HepG2 (cell line): ENCODE measurements around the gene AGAP3. TPM values are rescaled to one million over a fixed set of nuclear protein-coding genes. Genes with fewer than 3 reads are reported as not detected.

Source experiments
- ATM ChIP-seq: fragments of 450-650 bp; IDR thresholded peaks from 2 replicates; pipeline ENCODE4 v1.7.1; 2017; ENCODE audit warnings: mild to moderate bottlenecking, borderline replicate concordance
- KLF9 ChIP-seq: IDR thresholded peaks from 2 replicates; pipeline ENCODE4 v1.6.1; 2016; ENCODE audit warnings: low read depth
- MYNN ChIP-seq: sonication (generic); formaldehyde crosslinking; IDR thresholded peaks from 2 replicates; pipeline ENCODE4 v1.4.0; 2020; ENCODE audit warnings: mild to moderate bottlenecking, low read depth, missing genetic modification reagents
- NFKB2 ChIP-seq: sonication (generic); formaldehyde crosslinking; IDR thresholded peaks from 2 replicates; pipeline ENCODE4 v1.4.0; 2020; ENCODE audit warnings: missing genetic modification reagents, borderline replicate concordance
- PHF21A ChIP-seq: sonication (generic); formaldehyde crosslinking; IDR thresholded peaks from 2 replicates; pipeline ENCODE4 v1.5.0; 2020; ENCODE audit warnings: mild to moderate bottlenecking, missing genetic modification reagents
- REXO4 ChIP-seq: sonication (generic); formaldehyde crosslinking; IDR thresholded peaks from 2 replicates; pipeline ENCODE4 v1.8.0; 2022; ENCODE audit warnings: missing genetic modification reagents, mild to moderate bottlenecking, borderline replicate concordance
- STAT5B ChIP-seq: sonication (generic); formaldehyde crosslinking; IDR thresholded peaks from 2 replicates; pipeline ENCODE4 v1.4.0; 2020; ENCODE audit warnings: missing genetic modification reagents
- ZFP1 ChIP-seq: IDR thresholded peaks from 2 replicates; pipeline ENCODE4 v1.6.1; 2016
- ZKSCAN5 ChIP-seq: sonication (generic); formaldehyde crosslinking; IDR thresholded peaks from 2 replicates; pipeline ENCODE4 v1.5.1; 2020; ENCODE audit warnings: mild to moderate bottlenecking, missing genetic modification reagents
- ZNF143 ChIP-seq: sonication (generic); formaldehyde crosslinking; IDR thresholded peaks from 2 replicates; pipeline ENCODE4 v1.4.0; 2020; ENCODE audit warnings: missing genetic modification reagents
- ZNF616 ChIP-seq: sonication (generic); formaldehyde crosslinking; IDR thresholded peaks from 2 replicates; pipeline ENCODE4 v1.5.0; 2020; ENCODE audit warnings: low read depth, mild to moderate bottlenecking, missing genetic modification reagents
- ZNF713 ChIP-seq: sonication (generic); formaldehyde crosslinking; IDR thresholded peaks from 2 replicates; pipeline ENCODE4 v1.4.0; 2020; ENCODE audit warnings: mild to moderate bottlenecking, missing genetic modification reagents
- ZNF746 ChIP-seq: sonication (generic); formaldehyde crosslinking; IDR thresholded peaks from 2 replicates; pipeline ENCODE4 v1.8.0; 2022; ENCODE audit warnings: mild to moderate bottlenecking, missing genetic modification reagents
- ZNF782 ChIP-seq: sonication (generic); formaldehyde crosslinking; IDR thresholded peaks from 2 replicates; pipeline ENCODE4 v1.4.0; 2020; ENCODE audit warnings: missing genetic modification reagents, mild to moderate bottlenecking, borderline replicate concordance
- polyA plus RNA-seq, 8 experiments: library from polyadenylated mRNA; depleted of rRNA in 3 of 8; stranded (reverse) in 7 of 8; unstranded in 1 of 8; fragments of >200 nt; fragmentation: Illumina TruSeq in 4 of 8; extraction: Trizol in 4 of 8; gene quantifications; 2 replicates each; pipeline versions ENCODE4 v1.2.1 to v1.2.3, GENCODE V29; 2011 to 2016; ENCODE audit warnings: low read depth in 4 of 8, missing spikeins in 1 of 8, mixed read lengths in 1 of 8; ENCODE audit not compliant: insufficient read depth in 1 of 8
- total RNA-seq, 5 experiments: library from RNA; depleted of rRNA; stranded (reverse); fragments of >200 nt; fragmentation: Illumina TruSeq; extraction: Trizol; gene quantifications; 2 replicates each; pipeline ENCODE4 v1.2.3, GENCODE V29; 2016; ENCODE audit warnings: low read depth in 1 of 5
- TF ChIP-seq, protein P1 (sequence below): sonication (generic); formaldehyde crosslinking; IDR thresholded peaks from 2 replicates; pipeline ENCODE4 v1.4.0; 2020; ENCODE audit warnings: missing genetic modification reagents
- TF ChIP-seq, protein P2 (sequence below): sonication (generic); formaldehyde crosslinking; IDR thresholded peaks from 2 replicates; pipeline ENCODE4 v1.4.0; 2020; ENCODE audit warnings: missing genetic modification reagents, borderline replicate concordance
- TF ChIP-seq, protein P3 (sequence below): sonication (generic); formaldehyde crosslinking; IDR thresholded peaks from one replicate; pipeline ENCODE4 v1.5.1; 2020; ENCODE audit warnings: mild to moderate bottlenecking, missing genetic modification reagents; ENCODE audit errors: not compliant biosample characterization

AGAP3 gene
- total and polyA plus RNA-seq, 2 of the 13 experiments (the other 11 are each of a cell fraction or from before 2014, with no cell fraction given), result 31.3 to 61.4 TPM

DNA sequence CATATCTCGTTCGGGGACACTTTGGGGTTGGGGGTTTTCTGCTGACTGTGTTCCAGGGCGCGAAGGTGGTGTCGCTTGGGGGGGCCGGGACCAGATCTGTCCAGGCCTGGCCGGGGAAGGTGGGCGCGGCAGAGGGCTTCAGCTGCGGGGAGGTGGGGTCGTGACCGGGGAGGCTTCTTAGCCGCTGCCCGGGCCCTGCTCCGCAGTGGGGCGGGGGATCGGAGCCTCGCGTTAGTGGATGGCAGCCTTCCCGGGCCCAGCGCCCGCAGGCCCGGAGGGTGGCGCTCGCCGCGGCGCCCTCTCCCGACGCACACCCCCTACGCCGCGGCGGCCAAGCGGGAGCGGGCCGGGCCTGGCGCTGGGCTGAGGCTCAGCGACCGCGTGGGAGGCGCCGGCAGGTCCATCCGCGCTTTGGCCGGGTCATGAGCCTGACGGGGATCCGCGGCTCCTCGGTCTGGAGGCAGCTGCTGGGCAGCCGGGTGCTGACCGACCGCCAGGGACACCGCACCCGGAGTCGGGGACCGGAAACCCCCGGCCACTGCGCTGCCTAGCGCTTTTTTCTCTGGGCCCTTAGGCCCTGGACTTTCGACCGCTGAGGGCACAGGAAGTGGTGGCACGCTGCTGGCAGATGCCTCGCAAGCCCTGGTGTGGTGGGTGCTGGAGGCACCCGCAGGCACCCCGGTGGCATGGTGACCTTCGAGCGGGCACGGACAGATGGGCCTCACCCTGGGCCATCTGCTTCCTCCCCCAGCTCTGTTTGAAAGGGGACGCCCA, 1.2 kb downstream of the AGAP3 start (continued):
- TF ChIP-seq, protein P1, sequence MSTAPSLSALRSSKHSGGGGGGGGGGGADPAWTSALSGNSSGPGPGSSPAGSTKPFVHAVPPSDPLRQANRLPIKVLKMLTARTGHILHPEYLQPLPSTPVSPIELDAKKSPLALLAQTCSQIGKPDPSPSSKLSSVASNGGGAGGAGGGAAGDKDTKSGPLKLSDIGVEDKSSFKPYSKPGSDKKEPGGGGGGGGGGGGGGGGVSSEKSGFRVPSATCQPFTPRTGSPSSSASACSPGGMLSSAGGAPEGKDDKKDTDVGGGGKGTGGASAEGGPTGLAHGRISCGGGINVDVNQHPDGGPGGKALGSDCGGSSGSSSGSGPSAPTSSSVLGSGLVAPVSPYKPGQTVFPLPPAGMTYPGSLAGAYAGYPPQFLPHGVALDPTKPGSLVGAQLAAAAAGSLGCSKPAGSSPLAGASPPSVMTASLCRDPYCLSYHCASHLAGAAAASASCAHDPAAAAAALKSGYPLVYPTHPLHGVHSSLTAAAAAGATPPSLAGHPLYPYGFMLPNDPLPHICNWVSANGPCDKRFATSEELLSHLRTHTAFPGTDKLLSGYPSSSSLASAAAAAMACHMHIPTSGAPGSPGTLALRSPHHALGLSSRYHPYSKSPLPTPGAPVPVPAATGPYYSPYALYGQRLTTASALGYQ (CRISPR knock-in tag), result no peak
- TF ChIP-seq MYNN (0 out of 2 replicates have a peak, but pooled peaks have one; percentile 52), ZNF782 (CRISPR knock-in tag) (0 out of 2 replicates have a peak, but pooled peaks have one; percentile 23), REXO4 (CRISPR knock-in tag) (no peak), ZNF616 (CRISPR knock-in tag) (0 out of 2 replicates have a peak, but pooled peaks have one; percentile 74), ZNF713 (CRISPR knock-in tag) (no peak), ATM (no peak), ZKSCAN5 (no peak), STAT5B (CRISPR knock-in tag) (no peak), ZFP1 (CRISPR knock-in tag) (no peak), NFKB2 (peak; percentile 17; the same call in 1 of the 2 replicates), PHF21A (CRISPR knock-in tag) (peak; percentile 45), KLF9 (no peak), ZNF143 (peak; percentile 43; the same call in 1 of the 2 replicates), ZNF746 (no peak; the same call in 1 of the 2 replicates)
- TF ChIP-seq, protein P2, sequence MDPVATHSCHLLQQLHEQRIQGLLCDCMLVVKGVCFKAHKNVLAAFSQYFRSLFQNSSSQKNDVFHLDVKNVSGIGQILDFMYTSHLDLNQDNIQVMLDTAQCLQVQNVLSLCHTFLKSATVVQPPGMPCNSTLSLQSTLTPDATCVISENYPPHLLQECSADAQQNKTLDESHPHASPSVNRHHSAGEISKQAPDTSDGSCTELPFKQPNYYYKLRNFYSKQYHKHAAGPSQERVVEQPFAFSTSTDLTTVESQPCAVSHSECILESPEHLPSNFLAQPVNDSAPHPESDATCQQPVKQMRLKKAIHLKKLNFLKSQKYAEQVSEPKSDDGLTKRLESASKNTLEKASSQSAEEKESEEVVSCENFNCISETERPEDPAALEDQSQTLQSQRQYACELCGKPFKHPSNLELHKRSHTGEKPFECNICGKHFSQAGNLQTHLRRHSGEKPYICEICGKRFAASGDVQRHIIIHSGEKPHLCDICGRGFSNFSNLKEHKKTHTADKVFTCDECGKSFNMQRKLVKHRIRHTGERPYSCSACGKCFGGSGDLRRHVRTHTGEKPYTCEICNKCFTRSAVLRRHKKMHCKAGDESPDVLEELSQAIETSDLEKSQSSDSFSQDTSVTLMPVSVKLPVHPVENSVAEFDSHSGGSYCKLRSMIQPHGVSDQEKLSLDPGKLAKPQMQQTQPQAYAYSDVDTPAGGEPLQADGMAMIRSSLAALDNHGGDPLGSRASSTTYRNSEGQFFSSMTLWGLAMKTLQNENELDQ (CRISPR knock-in tag), result no peak
- TF ChIP-seq, protein P3, sequence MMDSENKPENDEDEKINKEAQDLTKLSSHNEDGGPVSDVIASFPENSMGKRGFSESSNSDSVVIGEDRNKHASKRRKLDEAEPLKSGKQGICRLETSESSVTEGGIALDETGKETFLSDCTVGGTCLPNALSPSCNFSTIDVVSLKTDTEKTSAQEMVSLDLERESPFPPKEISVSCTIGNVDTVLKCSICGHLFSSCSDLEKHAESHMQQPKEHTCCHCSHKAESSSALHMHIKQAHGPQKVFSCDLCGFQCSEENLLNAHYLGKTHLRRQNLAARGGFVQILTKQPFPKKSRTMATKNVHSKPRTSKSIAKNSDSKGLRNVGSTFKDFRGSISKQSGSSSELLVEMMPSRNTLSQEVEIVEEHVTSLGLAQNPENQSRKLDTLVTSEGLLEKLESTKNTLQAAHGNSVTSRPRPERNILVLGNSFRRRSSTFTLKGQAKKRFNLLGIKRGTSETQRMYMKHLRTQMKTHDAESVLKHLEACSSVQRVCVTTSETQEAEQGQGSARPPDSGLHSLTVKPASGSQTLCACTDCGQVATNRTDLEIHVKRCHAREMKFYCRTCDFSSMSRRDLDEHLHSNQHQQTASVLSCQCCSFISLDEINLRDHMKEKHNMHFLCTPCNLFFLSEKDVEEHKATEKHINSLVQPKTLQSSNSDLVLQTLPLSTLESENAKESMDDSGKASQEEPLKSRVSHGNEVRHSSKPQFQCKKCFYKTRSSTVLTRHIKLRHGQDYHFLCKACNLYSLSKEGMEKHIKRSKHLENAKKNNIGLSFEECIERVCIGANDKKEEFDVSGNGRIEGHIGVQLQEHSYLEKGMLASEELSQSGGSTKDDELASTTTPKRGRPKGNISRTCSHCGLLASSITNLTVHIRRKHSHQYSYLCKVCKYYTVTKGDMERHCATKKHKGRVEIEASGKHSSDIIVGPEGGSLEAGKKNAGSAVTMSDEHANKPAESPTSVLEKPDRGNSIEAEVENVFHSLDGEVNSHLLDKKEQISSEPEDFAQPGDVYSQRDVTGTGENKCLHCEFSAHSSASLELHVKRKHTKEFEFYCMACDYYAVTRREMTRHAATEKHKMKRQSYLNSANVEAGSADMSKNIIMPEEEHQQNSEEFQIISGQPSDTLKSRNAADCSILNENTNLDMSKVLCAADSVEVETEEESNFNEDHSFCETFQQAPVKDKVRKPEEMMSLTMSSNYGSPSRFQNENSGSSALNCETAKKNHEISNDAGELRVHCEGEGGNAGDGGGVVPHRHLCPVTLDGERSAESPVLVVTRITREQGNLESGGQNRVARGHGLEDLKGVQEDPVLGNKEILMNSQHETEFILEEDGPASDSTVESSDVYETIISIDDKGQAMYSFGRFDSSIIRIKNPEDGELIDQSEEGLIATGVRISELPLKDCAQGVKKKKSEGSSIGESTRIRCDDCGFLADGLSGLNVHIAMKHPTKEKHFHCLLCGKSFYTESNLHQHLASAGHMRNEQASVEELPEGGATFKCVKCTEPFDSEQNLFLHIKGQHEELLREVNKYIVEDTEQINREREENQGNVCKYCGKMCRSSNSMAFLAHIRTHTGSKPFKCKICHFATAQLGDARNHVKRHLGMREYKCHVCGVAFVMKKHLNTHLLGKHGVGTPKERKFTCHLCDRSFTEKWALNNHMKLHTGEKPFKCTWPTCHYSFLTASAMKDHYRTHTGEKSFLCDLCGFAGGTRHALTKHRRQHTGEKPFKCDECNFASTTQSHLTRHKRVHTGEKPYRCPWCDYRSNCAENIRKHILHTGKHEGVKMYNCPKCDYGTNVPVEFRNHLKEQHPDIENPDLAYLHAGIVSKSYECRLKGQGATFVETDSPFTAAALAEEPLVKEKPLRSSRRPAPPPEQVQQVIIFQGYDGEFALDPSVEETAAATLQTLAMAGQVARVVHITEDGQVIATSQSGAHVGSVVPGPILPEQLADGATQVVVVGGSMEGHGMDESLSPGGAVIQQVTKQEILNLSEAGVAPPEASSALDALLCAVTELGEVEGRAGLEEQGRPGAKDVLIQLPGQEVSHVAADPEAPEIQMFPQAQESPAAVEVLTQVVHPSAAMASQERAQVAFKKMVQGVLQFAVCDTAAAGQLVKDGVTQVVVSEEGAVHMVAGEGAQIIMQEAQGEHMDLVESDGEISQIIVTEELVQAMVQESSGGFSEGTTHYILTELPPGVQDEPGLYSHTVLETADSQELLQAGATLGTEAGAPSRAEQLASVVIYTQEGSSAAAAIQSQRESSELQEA (CRISPR knock-in tag), result no peak
